ENCODE measurements around the gene TNFAIP3. TPM values are rescaled to one million over a fixed set of nuclear protein-coding genes. Genes with fewer than 3 reads are reported as not detected.

The TNFAIP3 gene
- total and polyA plus RNA-seq, 7 experiments from 2014 or later, result 66.6 to 2,915 (median 140) TPM

DNA sequence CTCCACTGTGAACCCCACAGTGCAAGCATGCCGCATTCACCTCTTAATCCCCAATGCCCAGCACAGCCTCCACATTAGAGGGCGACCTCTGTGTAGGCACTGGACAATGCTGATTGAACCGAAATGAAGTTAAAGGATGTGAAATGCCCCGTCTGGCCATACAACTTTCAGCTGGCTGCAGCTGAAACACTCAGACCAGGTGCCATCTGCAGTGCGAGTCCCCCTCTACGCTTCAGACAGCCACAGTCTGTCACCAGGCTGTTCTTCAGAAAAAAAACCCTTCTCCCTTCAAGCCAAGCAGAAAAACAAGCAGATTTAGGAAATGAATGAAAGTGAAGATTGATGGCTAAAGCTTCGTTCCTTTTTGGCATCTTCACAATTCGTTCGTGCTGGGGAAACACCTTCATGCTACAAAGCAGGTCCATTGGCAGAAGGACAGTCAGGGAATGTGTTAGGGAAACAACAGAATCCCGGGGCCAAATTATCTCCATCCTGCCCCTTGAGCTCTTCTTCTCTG lies 44.7 kb downstream of the TNFAIP3 start:
- Histone ChIP-seq H3K27ac (ENCODE audit: low read depth, low read length) (no peak overlapping the region), H3K4me1 (ENCODE audit: control insufficient read depth in 2 of 2, insufficient read depth in 2 of 2, low read length in 2 of 2) (no peaks in the 10 kb centered on the region), H3K9me3 (ENCODE audit: control insufficient read depth in 2 of 3, low read length in 3 of 3) (peaks cover 0 to 4% (median 0%) of the 10 kb centered on the region in 3 experiments), H3K4me3 (ENCODE audit: low read length) (no peak overlapping the region), H3K36me3 (ENCODE audit: control insufficient read depth in 2 of 3, insufficient read depth in 3 of 3, low read length in 3 of 3) (no peaks in the 10 kb centered on the region), H3K27me3 (ENCODE audit: control insufficient read depth in 2 of 2, insufficient read depth in 2 of 2, low read length in 2 of 2) (no peaks in the 10 kb centered on the region)
- POLR2A ChIA-PET, result interaction anchor here (1.7 to 2.3 kb wide), 2 partner anchors 12 to 44 kb away, joined by 4 read pairs; partner anchors contain the start of gene TNFAIP3
- intact Hi-C loops (cut with micrococcal nuclease), result loop anchor here in 1 of 2 donors (2.0 kb wide), 1 partner anchor 15 kb away; no protein-coding TSS in a partner anchor
- Mint-ChIP-seq H3K36me3 (peaks cover 0 to 14% (median 0%) of the 10 kb centered on the region in 5 donors), H3K4me3 (no peak overlapping the region), H3K9me3 (peaks cover 0 to 18% (median 7%) of the 10 kb centered on the region in 11 donors), H3K27me3 (peaks cover 0 to 13% (median 0%) of the 10 kb centered on the region in 5 donors), H3K27ac (peak overlapping the region in 1 of 9 donors; percentile 2), H3K4me1 (peaks cover 11 to 48% (median 19%) of the 10 kb centered on the region in 7 donors)
- ATAC-seq, result no peak
- CTCF ChIA-PET, result interaction anchor here (0.8 kb wide), 1 partner anchor 10 kb away, joined by 5 read pairs; no protein-coding TSS in a partner anchor
- no peak for DNase-seq

DNA sequence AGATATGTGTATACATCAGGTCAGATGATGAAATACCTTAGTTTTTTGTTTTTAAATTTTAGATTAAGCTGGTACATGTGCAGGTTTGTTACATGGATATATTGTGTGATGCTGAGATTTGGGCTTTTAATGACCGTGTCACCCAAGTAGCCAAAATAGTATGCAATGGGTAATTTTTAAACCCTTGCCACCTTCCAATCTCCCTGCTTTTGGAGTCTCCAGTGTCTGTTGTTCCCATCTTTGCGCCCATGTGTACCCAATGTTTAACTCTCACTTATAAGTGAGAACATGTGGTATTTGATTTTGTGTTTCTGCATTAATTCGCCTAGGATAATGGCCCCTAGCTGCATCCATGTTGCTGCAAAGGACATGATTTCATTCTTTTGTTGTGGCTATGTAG lies 45.8 kb downstream of the TNFAIP3 start:
- H3K27me3 ChIP-seq (ENCODE audit: control insufficient read depth in 2 of 2, insufficient read depth in 2 of 2, low read length in 2 of 2), result no peaks in the 10 kb centered on the region
- H3K36me3 ChIP-seq (ENCODE audit: control insufficient read depth in 2 of 3, insufficient read depth in 3 of 3, low read length in 3 of 3), result no peaks in the 10 kb centered on the region
- Mint-ChIP-seq H3K4me3 (no peak overlapping the region), H3K36me3 (peaks cover 0 to 14% (median 0%) of the 10 kb centered on the region in 5 donors), H3K27ac (no peak overlapping the region), H3K27me3 (peaks cover 0 to 13% (median 0%) of the 10 kb centered on the region in 5 donors), H3K4me1 (peaks cover 7 to 41% (median 14%) of the 10 kb centered on the region in 7 donors), H3K9me3 (peaks cover 0 to 18% (median 7%) of the 10 kb centered on the region in 11 donors)
- intact Hi-C loops (cut with micrococcal nuclease), result no loop called here
- no peaks in the 10 kb centered on the region for H3K4me1 ChIP-seq (ENCODE audit: control insufficient read depth in 2 of 2, insufficient read depth in 2 of 2, low read length in 2 of 2)
- no peak overlapping the region for H3K4me3 ChIP-seq (ENCODE audit: low read length)
- CTCF ChIA-PET, result interaction anchor here (0.7 kb wide), 1 partner anchor 25 kb away, joined by 3 read pairs; no protein-coding TSS in a partner anchor
- peaks cover 0 to 4% (median 0%) of the 10 kb centered on the region in 3 experiments for H3K9me3 ChIP-seq (ENCODE audit: control insufficient read depth in 2 of 3, low read length in 3 of 3)
- no peak overlapping the region for H3K27ac ChIP-seq (ENCODE audit: low read depth, low read length)
- ATAC-seq, result no peak
- POLR2A ChIA-PET, result no interaction called here
- no peak for DNase-seq

DNA sequence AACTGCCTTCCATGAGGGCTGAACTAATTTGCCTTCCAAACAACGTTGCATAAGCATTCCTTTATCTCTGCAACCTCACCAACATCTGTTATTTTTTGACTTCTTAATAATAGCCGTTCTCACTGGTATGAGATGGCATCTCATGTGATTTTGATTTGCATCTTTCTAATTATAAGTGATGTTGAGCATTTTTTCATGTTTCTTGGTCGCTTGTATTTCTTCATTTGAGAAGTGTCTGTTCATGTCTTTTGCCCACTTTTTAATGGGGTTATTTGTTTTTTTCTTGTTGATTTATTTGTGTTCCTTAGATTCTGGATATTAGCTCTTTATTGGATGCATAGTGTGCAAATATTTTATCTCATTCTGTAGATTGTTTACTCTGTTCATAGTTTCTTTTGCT lies 46.4 kb downstream of the TNFAIP3 start:
- ATAC-seq (no peak), DNase-seq (no peak)
- intact Hi-C loops (cut with micrococcal nuclease), result no loop called here
- Histone ChIP-seq H3K36me3 (ENCODE audit: control insufficient read depth in 2 of 3, insufficient read depth in 3 of 3, low read length in 3 of 3) (no peaks in the 10 kb centered on the region), H3K27me3 (ENCODE audit: control insufficient read depth in 2 of 2, insufficient read depth in 2 of 2, low read length in 2 of 2) (no peaks in the 10 kb centered on the region), H3K4me1 (ENCODE audit: control insufficient read depth in 2 of 2, insufficient read depth in 2 of 2, low read length in 2 of 2) (no peaks in the 10 kb centered on the region), H3K27ac (ENCODE audit: low read depth, low read length) (no peak overlapping the region), H3K4me3 (ENCODE audit: low read length) (no peak overlapping the region), H3K9me3 (ENCODE audit: control insufficient read depth in 2 of 3, low read length in 3 of 3) (peaks cover 0 to 4% (median 0%) of the 10 kb centered on the region in 3 experiments)
- H3K27me3 Mint-ChIP-seq, result peaks cover 0 to 13% (median 0%) of the 10 kb centered on the region in 5 donors
- H3K27ac Mint-ChIP-seq, result no peak overlapping the region
- peaks cover 7 to 38% (median 14%) of the 10 kb centered on the region in 7 donors for H3K4me1 Mint-ChIP-seq
- H3K9me3 Mint-ChIP-seq, result peaks cover 0 to 18% (median 6%) of the 10 kb centered on the region in 11 donors
- CTCF ChIA-PET, result no interaction called here
- peaks cover 0 to 14% (median 0%) of the 10 kb centered on the region in 5 donors for H3K36me3 Mint-ChIP-seq
- H3K4me3 Mint-ChIP-seq, result no peak overlapping the region
- POLR2A ChIA-PET, result no interaction called here

DNA sequence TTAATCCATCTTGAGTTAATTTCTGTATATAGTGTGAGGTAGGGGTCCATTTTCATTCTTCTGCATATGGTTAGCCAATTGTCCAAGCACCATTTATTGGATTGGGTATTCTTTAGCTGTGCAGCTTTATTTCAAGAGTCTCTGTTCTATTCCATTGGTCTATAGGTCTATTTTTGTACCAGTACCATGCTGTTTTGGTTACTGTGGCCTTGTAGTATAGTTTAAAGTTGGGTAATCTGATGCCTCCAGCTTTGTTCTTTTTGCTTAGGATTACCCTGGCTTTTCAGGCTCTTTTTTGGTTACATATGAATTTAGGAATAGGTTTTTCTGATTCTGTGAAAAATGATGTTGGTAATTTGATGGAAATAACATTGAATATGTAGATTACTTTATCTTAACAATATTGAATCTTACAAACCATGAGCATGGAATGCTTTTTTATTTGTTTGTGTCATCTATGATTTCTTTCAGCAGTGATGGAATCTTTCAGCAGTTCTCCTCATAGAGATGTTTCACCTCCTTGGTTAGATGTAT lies 47.0 kb downstream of the TNFAIP3 start:
- Mint-ChIP-seq H3K27ac (no peak overlapping the region), H3K9me3 (peaks cover 0 to 18% (median 6%) of the 10 kb centered on the region in 11 donors), H3K4me1 (peaks cover 4 to 32% (median 8%) of the 10 kb centered on the region in 7 donors), H3K36me3 (peaks cover 0 to 14% (median 0%) of the 10 kb centered on the region in 5 donors), H3K4me3 (no peak overlapping the region), H3K27me3 (peaks cover 0 to 12% (median 0%) of the 10 kb centered on the region in 5 donors)
- no peak for DNase-seq
- no peak overlapping the region for H3K27ac ChIP-seq (ENCODE audit: low read depth, low read length)
- intact Hi-C loops (cut with micrococcal nuclease), result no loop called here
- H3K36me3 ChIP-seq (ENCODE audit: control insufficient read depth in 2 of 3, insufficient read depth in 3 of 3, low read length in 3 of 3), result no peaks in the 10 kb centered on the region
- CTCF ChIA-PET, result interaction anchor here (0.6 kb wide), 1 partner anchor 13 kb away, joined by 4 read pairs; no protein-coding TSS in a partner anchor
- no peak overlapping the region for H3K4me3 ChIP-seq (ENCODE audit: low read length)
- no peaks in the 10 kb centered on the region for H3K4me1 ChIP-seq (ENCODE audit: control insufficient read depth in 2 of 2, insufficient read depth in 2 of 2, low read length in 2 of 2)
- H3K27me3 ChIP-seq (ENCODE audit: control insufficient read depth in 2 of 2, insufficient read depth in 2 of 2, low read length in 2 of 2), result no peaks in the 10 kb centered on the region
- ATAC-seq, result no peak
- peaks cover 0 to 4% (median 0%) of the 10 kb centered on the region in 3 experiments for H3K9me3 ChIP-seq (ENCODE audit: control insufficient read depth in 2 of 3, low read length in 3 of 3)
- POLR2A ChIA-PET, result no interaction called here

DNA sequence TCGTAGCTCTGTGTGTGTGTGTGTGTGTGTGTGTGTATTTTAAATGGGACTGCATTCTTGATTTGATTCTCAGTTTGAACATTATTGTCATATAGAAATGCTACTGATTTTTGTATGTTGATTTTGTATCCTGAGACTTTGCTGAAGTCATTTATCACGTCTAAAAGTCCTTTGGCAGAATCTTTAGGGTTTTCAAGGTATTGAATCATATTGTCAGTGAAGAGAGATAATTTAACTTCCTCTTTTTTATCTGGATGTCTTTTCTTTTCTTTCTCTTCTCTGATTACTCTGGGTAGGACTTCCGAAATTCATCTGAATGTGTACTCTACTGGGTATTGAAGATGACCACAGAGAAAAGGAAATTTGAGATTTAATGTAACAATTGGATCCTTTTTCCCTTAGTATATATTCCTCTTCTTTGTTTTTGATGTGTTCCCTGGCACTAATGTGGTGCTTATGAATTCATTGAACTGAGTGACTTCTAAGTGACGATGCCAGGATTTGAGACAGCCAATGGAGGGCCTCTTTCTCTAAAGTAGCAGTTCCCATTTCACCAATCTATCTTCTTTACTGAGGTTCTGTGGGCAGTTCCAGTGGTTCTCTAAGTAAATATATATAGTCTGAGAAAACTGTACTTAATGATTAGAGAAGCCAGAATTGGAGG lies 47.6 kb downstream of the TNFAIP3 start:
- no peak overlapping the region for H3K4me3 ChIP-seq (ENCODE audit: low read length)
- ChIA-PET POLR2A (no interaction called here), CTCF (interaction anchor here (0.6 kb wide), 1 partner anchor 14 kb away, joined by 4 read pairs; no protein-coding TSS in a partner anchor)
- H3K4me3 Mint-ChIP-seq, result no peak overlapping the region
- H3K27me3 ChIP-seq (ENCODE audit: control insufficient read depth in 2 of 2, insufficient read depth in 2 of 2, low read length in 2 of 2), result no peaks in the 10 kb centered on the region
- ATAC-seq, result no peak
- no peaks in the 10 kb centered on the region for H3K4me1 ChIP-seq (ENCODE audit: control insufficient read depth in 2 of 2, insufficient read depth in 2 of 2, low read length in 2 of 2)
- H3K36me3 ChIP-seq (ENCODE audit: control insufficient read depth in 2 of 3, insufficient read depth in 3 of 3, low read length in 3 of 3), result no peaks in the 10 kb centered on the region
- peaks cover 0 to 8% (median 0%) of the 10 kb centered on the region in 5 donors for H3K27me3 Mint-ChIP-seq
- H3K27ac Mint-ChIP-seq, result no peak overlapping the region
- intact Hi-C loops (cut with micrococcal nuclease), result no loop called here
- no peak overlapping the region for H3K27ac ChIP-seq (ENCODE audit: low read depth, low read length)
- peaks cover 0 to 14% (median 0%) of the 10 kb centered on the region in 5 donors for H3K36me3 Mint-ChIP-seq
- no peak for DNase-seq
- peaks cover 0 to 28% (median 4%) of the 10 kb centered on the region in 7 donors for H3K4me1 Mint-ChIP-seq
- H3K9me3 Mint-ChIP-seq, result peaks cover 0 to 18% (median 6%) of the 10 kb centered on the region in 11 donors
- peaks cover 0 to 4% (median 0%) of the 10 kb centered on the region in 3 experiments for H3K9me3 ChIP-seq (ENCODE audit: control insufficient read depth in 2 of 3, low read length in 3 of 3)

DNA sequence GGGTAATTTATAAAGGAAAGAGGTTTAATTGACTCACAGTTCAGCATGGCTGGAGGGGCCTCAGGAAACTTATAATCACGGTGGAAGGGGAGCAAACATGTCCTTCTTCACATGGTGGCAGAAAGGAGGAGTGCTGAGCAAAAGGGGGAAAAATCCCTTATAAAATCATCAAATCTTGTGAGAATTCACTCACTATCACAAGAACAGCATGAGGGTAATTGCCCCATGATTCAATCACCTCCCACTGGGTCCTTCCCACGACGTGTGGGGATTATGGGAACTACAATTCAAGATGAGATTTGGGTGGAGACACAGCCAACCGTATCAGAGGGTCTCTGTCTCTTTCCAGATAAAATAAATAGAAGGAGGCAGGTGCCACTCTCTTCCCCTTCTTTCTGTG lies 48.7 kb downstream of the TNFAIP3 start:
- H3K36me3 ChIP-seq (ENCODE audit: control insufficient read depth in 2 of 3, insufficient read depth in 3 of 3, low read length in 3 of 3), result no peaks in the 10 kb centered on the region
- Mint-ChIP-seq H3K4me3 (no peak overlapping the region), H3K4me1 (peaks cover 0 to 25% (median 0%) of the 10 kb centered on the region in 7 donors), H3K9me3 (peaks cover 0 to 18% (median 6%) of the 10 kb centered on the region in 11 donors), H3K36me3 (peaks cover 0 to 14% (median 0%) of the 10 kb centered on the region in 5 donors), H3K27ac (no peak overlapping the region), H3K27me3 (peaks cover 0 to 7% (median 0%) of the 10 kb centered on the region in 5 donors)
- ATAC-seq (no peak), DNase-seq (no peak)
- H3K27ac ChIP-seq (ENCODE audit: low read depth, low read length), result no peak overlapping the region
- intact Hi-C loops (cut with micrococcal nuclease), result no loop called here
- H3K27me3 ChIP-seq (ENCODE audit: control insufficient read depth in 2 of 2, insufficient read depth in 2 of 2, low read length in 2 of 2), result no peaks in the 10 kb centered on the region
- no peaks in the 10 kb centered on the region for H3K4me1 ChIP-seq (ENCODE audit: control insufficient read depth in 2 of 2, insufficient read depth in 2 of 2, low read length in 2 of 2)
- no peak overlapping the region for H3K4me3 ChIP-seq (ENCODE audit: low read length)
- POLR2A ChIA-PET, result no interaction called here
- H3K9me3 ChIP-seq (ENCODE audit: control insufficient read depth in 2 of 3, low read length in 3 of 3), result peaks cover 0 to 4% (median 0%) of the 10 kb centered on the region in 3 experiments
- CTCF ChIA-PET, result no interaction called here

All from naive thymus-derived CD4-positive, alpha-beta T cell (primary cell).